ENCODE results near the gene NTF3.
"Not testable (repeated sequence)": the region's sequence is repeated elsewhere in the genome, so short reads cannot be mapped to it uniquely, and the experiment has no call there.

The NTF3 gene

GRCh38 chr12:5535541-5535940 is 103.6 kb downstream of the NTF3 start:
- no peak for DNase-seq (ENCODE audit: low read depth in 2 of 2)

GRCh38 chr12:5537026-5537615 is 105.2 kb downstream of the NTF3 start:
- DNase-seq (ENCODE audit: low read depth in 2 of 2); H3K4me3 ChIP-seq (replicated peaks in 1 of 2; ENCODE audit: low read depth in 2 of 2, low read length in 2 of 2): not testable (repeated sequence)

More at GRCh38 chr12:5535541-5535940, 103.6 kb downstream of the NTF3 start:
- H3K4me3 ChIP-seq (replicated peaks in 1 of 2; ENCODE audit: low read depth in 2 of 2, low read length in 2 of 2) = no peak overlapping the region
- TF ChIP-seq CTCF (IDR thresholded peaks at IDR 0.05; ENCODE audit: low read depth, low read length) = no peak

- H3K4me3 ChIP-seq (replicated peaks in 1 of 2; ENCODE audit: low read depth in 2 of 2, low read length in 2 of 2) = no peak overlapping the region
- no peak for DNase-seq (ENCODE audit: low read depth in 2 of 2)
- no peak for TF ChIP-seq CTCF (IDR thresholded peaks at IDR 0.05; ENCODE audit: low read depth, low read length)
Measured at GRCh38 chr12:5537771-5538170, 105.9 kb downstream of the NTF3 start.
